GM19455 (cell line): ENCODE measurements around the gene SLC37A3.

Source experiments
- ATAC-seq: cut with Tn5 transposase; IDR thresholded peaks from one replicate; pipeline ENCODE4 v1.9.1; 2021; ENCODE audit not compliant: unreplicated experiment

SLC37A3 gene

DNA sequence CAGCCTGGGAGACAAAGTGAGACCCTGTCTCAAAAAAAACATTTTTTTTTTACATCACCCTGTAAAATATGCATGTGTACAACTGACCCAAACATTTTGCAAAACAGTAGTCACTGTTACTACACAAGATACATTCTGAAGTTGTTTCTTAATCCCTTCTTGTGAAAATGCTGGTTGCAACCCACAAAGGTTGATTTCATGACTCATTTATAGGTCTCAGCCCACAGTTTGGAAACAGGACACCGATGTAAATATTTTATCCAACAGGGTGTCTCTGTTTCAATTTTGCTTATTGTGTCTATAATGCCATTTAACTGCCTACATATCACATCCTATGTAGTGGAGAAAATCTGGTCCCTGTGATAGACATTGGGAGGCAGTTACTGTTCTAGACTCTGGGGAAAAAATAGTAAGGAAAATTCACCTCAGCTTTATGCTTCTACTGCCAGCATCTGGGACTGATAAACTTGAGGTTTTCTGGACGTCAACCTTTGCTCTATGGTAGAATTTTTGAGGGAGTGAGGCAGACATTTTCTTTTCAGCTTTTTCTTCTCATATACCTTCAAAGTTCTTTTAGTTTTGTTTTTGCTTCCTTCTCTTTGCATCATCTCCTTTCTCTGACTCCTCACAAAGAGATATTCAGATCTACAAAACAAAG is 4.0 kb upstream of the SLC37A3 start:
- ATAC-seq: no peak

DNA sequence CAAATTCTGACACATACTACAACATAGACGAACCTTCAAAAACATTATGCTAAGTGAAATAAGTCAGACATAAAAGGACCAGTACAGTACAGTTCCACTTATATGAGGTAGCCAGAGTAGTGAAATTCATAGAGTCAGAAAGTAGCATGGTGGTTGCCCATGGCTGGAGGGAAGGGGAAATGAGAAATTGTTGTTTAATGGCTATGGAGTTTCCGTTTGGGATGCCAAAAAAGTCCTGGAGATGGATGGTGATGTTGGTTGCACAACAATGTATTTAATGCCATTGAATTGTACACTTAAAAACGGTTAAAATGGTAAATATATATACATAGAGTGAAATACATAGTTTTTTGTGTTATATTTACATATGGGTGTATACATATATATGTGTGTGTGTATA is 2.1 kb upstream of the SLC37A3 start:
- ATAC-seq: no peak

DNA sequence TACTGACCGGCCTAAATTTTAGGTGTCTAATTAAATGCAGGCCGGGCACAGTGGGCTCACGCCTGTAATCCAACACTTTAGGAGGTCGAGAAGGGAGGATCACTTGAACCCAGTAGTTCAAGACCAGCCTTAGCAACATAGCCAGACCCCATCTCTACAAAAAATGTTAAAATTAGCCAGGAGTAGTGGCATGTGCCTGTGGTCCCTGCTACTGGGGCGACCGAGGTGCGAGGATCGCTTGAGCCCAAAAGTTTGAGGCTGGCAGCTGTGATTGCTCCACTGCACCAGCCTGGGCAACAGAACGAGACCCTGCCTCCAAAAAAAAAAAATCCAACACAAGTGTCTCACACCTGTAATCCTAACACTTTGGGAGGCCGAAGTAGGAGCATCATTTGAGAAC is 491 bp upstream of the SLC37A3 start:
- no peak for ATAC-seq

DNA sequence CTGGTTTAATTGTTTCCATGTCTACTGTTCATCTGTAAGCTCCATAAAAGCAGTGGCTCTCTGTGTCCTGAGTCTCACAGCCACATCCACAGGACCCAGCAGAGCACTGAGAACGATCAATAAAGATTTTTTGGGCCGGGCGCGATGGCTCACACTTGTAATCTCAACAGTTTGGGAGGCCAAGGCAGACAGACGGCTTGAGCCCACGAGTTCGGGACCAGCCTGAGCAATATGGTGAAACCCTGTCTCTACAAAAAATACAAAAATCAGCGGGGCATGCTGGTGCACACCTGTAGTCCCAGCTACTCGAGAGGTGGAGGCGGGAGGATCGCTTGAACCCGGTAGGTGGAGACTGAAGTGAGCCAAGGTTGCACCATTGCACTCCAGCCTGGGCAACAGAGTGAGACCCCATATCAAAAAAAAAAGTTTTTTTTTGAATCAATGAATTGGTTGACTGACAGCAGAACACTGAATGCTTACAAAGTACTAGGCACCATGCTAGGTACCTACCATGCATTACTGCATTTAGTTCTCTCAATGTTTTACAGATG is 4.5 kb downstream of the SLC37A3 start:
- ATAC-seq: no peak

DNA sequence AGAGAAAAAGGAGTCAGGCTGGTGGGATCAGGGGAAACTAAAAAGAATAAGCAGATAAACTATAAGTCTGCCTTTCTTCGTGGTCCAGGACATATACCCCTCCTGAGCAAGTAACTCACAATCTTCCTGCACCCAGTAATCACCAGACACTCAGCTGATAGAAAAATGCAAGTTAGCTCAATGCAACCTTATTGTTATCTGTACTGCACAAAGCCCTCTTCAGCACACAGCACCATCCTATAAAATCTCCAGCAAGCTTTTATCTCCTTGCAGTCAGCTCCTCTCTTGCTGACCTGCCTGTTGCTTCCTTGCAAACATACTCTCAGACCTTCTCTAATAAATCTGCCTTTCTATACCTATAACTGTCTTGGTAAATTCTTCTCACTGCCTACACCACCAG is 6.7 kb downstream of the SLC37A3 start:
- no peak for ATAC-seq

DNA sequence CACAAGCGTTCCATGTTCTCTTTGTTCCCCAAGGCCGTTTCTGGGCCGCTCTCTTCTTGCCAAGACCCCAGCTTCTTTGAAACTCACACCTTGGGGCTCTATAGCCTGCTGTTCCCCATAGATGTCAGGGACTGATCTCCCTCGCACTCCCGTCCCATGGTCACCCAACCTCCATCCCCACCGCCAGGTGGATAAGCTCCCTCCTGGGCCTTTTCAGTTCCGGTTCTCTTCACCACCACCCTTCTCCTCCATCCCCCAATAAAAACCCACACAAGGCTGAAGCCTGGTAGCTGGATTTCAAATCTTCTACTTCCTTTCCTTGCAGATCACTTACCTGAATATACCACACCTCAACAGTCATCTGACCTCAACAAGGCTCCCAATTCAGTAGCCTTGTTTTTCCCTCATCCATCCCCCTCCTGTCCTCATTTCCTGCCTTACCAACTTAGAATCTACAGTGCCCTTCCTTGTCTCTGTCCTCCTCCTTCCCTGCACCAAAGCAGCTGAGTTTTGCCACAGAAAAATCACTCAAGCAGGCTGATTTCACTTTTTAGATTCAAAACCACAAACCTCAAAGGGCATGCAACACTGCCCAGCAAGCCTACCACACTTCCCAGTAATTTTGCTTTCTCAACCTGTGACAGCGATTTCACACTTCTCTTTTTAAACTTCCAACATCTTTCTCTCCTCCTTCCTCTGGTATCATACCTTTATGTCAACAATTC is 7.7 kb downstream of the SLC37A3 start:
- no peak for ATAC-seq

DNA sequence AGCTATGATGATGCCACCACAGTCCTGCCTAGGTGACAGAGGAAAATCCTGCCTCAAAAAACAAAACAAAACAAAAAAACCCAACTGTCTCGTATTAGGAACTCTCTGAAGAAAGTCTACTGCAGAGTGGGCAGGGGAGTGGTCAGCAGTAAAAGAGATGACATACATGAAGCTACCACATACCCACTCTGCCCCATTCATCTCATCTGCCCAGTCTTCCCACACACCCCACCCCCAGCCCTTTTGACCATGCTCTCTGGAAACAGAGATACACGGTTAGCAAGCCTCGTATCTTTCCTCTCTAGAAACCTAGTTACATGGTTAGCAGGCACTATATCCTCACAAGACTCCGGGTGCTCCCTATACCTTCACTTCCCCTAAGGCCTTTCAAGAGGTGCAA is 8.3 kb downstream of the SLC37A3 start:
- no peak for ATAC-seq

DNA sequence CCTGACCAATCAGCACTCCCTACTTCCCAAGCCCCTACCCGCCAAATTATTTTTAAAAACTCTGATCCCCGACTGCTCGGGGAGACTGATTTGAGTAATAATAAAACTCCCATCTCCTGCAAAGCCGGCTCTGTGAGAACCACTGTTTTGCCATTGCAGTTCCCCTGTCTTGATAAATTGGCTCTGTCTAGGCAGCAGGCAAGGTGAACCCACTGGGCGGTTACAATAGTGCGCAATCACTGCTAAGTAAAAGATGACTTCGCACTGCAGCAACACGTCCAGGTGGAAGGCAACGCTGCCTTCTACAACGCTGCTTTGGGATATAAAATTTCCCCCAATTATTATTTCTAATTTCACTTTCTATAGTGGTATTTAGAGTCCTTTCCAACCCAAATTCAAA is 8.9 kb downstream of the SLC37A3 start:
- ATAC-seq: no peak

DNA sequence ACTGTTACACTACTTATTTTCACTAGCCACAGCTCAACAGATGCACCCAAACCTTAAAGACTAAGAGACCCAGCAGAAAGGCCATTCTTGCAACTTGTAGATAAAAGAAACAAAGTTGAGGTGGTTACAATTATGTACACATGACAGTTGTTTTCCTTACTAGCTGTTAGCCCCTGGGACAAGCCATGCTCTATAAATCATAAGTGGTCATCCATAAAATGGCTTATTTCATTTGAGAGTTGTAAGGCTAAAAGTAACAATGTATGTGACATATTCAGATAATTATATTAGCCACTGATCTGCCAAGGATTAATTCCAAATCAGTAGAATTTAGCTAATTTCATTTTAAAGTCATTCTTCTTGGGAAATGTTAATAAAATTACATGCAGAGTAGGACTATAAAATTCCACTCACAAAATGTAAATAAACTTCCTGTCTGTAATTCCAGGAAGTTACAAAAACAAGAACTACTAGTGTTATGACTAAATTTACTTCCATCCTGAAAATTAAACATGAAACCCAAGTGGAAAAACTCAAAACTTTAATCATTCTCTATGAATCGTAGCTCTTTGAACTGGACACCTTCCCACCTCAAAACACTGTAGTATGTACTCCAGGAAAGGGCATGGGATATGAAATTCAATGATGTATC is 13.3 kb downstream of the SLC37A3 start:
- ATAC-seq: no peak

DNA sequence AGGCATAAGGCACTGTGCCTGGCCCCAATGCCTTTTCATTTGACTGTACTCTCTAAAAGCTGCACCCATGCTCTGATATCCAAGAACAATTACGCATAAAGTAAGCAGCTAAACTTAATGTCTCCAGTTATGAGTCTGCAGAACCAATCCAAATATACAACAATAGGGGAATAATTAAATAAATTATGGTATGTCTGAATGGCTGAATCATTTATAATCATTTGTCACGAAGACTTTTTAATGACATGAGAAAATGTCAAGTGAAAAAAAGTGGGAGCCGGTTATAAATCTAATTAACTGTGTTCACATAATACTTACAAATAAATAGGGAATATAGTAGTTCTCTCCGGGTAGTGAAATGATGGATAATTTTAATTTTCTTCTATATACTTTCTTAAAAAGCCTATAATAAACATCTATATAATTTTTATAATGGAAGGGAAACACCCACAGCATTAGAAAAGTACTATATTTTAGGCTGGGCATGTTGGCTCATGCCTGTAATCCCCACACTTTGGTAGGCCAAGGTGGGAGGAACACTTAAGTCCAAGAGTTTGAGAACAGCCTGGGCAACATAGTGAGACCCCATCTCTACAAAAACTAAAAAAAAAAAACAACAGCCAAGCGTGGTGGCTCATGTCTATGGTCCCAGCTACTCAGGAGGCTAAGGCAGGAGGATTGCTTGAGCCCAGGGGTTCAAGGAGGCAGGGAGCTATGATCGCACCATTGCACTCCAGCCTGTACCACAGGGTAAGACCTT is 14.2 kb downstream of the SLC37A3 start:
- no peak for ATAC-seq

DNA sequence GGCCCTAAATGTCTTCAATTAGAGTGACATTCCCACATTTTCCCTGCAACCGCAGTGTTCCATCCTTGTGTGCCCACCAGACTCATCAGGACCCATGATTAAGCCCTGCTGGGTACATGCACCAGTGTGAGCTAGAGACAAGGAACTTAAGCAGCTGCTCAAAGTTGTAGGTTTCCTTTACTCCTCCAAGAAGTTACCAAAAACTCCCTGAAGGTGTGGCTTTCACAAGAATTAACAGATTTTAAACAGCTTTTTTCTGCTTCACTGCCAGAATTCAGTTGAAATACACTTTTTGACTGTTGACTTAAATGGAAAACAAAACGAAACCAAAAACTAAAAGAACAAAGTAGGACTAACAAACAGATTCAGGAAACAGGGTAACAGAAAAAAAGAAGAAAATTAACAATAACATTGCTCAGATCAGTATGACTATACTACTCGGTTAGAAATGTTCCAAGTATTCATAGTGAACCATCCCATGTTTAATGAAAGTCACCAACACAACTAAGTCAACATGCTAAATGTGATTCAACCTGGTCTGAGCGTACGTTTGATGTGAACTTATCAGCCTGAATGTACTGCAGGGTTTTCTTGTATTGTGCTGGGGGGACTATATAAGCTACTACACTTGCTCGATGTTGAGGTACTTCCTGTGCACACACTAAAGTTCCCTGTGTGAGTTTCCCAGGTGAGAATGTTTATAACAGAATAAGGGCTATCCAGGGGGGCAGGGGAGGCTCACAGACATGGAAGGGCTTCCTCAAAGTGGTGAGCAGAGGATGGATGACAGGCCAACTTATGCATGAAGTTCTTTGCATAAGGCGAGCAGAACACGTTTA is 22.2 kb downstream of the SLC37A3 start:
- no peak for ATAC-seq

DNA sequence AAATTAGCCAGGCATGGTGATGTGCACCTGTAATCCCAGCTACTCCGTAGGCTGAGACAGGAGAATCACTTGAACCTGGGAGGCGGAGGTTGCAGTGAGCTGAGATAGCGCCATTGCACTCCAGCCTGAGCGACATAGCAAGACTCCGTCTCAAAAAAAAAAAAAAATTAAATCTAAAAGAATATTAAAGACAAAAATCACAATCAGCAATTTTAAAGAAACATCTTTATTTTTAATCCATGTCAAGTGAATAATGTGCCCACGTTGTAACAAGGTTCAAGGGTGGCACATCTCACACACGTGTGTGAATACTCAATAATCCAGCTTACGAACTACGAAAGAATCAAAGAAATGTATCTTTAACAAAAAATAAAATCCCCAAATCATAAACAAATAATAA is 23.0 kb downstream of the SLC37A3 start:
- ATAC-seq: no peak

DNA sequence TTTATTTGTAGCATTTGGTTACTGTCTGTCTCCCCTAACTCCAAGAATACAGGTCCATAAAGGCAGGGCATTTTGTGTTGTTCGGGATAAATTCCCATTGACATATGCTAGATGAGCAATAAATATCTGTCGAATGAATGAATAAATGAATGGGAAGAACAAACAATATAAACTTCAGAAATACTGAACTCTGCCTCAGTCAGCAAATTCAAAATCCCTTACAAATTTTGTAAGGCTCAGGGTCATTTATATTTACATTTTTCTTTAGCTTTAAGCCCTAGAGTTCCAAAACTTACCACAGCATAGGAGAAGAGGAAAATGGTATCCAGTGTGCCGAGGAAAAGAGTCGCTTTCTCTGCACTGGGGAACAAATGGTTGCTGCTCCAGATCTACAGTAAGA is 29.0 kb downstream of the SLC37A3 start:
- no peak for ATAC-seq

DNA sequence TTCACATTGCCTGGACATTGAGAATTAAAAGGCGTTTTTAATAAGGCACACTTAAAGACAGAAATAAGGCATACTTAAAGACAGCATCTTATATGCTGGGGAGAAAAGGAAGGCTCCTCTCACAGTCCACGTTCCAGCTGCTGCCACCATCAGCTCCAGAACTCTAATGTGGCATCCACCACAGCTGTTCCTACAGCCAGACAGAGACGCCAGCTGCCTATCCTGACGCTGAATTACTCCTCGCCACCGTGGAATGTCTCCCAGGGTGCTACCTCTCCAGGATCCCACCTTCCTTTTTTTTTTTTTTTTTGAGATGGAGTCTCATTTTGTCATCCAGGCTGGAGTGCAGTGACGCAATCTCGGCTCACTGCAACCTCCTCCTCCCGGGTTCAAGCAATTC is 30.8 kb downstream of the SLC37A3 start:
- ATAC-seq: no peak

DNA sequence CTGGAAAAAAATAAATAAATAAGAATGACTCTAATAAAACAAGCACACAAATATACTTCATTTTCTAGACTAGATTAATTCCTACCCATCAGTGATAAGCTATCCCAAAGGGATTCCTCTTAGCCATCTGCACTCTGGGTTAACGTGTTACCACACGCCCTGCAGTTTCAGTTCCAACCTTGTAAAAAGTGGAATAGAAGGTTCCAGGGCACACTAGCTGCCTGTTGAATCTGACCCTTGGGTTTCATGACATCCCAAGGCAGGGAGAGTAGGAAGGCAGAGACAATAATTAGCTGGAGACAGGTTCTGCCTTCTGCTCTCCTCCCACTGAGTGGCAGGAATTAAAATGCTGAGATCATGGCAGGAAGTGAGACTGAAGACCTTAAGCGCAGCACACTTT is 33.5 kb downstream of the SLC37A3 start:
- ATAC-seq: no peak

DNA sequence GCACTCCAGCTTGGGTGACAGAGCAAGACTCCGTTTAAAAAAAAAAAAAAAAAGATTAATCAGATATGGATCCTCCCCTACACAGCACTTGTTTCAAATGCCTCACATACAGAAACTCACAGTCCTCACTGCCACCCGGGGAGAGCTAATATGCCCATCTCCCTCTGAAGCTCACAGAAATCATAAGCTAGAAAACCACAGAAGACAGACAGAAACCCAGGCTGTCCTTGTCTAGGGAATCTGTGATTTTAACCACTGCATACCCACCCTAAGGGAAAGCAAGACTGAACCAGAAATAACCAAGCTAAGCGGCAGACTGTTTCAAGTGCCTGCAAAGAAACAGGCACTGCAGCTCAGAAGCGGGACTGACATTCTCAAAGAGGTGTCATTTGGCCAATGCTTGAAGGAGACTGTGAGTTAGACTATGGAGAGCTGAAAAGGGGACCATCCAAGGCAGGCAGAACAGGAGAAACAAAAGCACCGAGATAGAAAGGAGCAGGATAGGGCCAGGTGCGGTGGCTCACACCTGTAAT is 37.6 kb downstream of the SLC37A3 start:
- no peak for ATAC-seq

DNA sequence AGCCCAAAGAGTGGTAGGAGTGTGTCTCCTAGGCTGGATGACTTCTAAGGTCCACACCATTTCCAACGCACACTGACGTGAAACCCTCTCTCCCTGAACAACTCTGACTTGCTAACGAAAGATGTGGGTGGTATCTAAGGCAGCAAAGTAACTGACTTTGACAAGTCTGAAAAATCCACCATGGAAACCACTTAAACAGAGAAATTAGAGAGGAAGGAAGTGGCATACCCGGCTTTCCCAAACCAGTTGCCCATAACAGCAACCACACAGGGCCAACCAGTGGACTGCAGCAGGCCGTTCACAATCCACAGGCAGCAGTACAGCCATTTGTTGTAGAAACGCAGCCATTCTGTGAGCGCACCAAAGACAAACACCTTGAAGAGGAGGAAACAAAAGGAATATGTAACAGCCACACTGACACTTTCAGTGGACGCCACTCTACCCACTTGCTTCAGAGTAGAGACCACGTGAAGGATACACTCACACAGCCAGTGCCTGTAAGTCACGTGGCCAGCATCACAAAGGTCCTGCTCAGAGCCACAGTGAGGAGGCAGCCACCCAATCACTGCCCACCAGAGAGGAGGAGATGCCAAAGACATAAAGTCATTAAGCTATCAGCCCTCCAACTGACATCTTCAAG is 39.8 kb downstream of the SLC37A3 start:
- ATAC-seq: no peak

DNA sequence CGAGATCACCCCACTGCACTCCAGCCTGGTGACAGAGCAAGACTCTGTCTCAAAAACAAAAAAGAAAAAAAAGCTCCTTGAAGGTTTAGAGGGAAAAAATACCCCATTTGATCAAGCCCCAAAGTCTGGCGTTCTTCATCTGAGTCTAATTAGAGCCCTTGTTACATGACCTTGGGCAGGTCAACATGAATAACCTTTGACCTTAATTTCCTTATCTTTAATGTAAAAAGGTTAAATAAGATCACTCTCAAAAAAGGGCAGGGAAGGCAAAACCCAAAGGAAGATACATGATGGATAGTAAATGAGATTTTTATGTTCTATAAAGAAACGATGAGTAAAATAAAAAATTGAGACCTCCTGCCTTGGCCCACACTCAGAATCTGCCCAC is 40.3 kb downstream of the SLC37A3 start:
- ATAC-seq: no peak

DNA sequence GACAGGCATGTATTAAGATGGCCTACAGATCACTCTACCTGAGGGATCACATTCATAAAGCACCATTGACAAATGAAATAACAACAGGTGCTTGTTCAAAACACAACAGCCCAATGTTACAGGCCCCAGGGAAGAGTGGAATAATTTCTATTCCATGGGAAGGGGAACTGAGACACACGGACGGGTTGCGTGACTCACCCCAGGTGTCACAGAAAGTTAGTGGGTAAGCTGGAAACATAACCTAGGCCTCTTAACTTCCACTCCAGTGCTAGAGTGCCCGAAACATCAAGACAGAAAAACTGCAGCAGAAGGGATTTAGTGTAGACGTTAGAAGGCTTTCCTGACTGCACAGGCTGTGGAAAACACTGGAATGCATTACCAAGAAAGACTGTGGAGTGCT is 48.3 kb downstream of the SLC37A3 start:
- no peak for ATAC-seq
